HG02610 (cell line): ENCODE data around the gene BTNL3.
A peak's percentile ranks its signal among the peaks of the same experiment; 100 is the strongest.
"Not testable (repeated sequence)": the region's sequence is repeated elsewhere in the genome, so short reads cannot be mapped to it uniquely, and the experiment has no call there.

Experiments
- ATAC-seq: cut with Tn5 transposase; IDR thresholded peaks from one replicate; pipeline ENCODE4 v1.9.1; 2021; ENCODE audit warnings: mild to moderate bottlenecking, moderate library complexity; ENCODE audit not compliant: unreplicated experiment

Gene BTNL3

GRCh38 chr5:180988592-180988991, at the start of gene BTNL3:
Gene BTNL3, plus strand, starts transcription at chr5:180988846. Its CDS starts 183 bp downstream, at chr5:180989029.
- ATAC-seq: no peak

DNA sequence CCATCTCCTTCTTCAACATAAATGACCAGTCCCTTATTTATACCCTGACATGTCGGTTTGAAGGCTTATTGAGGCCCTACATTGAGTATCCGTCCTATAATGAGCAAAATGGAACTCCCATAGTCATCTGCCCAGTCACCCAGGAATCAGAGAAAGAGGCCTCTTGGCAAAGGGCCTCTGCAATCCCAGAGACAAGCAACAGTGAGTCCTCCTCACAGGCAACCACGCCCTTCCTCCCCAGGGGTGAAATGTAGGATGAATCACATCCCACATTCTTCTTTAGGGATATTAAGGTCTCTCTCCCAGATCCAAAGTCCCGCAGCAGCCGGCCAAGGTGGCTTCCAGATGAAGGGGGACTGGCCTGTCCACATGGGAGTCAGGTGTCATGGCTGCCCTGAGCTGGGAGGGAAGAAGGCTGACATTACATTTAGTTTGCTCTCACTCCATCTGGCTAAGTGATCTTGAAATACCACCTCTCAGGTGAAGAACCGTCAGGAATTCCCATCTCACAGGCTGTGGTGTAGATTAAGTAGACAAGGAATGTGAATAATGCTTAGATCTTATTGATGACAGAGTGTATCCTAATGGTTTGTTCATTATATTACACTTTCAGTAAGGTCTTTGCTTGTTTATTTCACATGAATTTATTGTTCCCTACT, 38.2 kb upstream of the BTNL3 start:
- ATAC-seq: no peak

GRCh38 chr5:180959661-180960060, 29.0 kb upstream of the BTNL3 start:
- no peak for ATAC-seq

DNA sequence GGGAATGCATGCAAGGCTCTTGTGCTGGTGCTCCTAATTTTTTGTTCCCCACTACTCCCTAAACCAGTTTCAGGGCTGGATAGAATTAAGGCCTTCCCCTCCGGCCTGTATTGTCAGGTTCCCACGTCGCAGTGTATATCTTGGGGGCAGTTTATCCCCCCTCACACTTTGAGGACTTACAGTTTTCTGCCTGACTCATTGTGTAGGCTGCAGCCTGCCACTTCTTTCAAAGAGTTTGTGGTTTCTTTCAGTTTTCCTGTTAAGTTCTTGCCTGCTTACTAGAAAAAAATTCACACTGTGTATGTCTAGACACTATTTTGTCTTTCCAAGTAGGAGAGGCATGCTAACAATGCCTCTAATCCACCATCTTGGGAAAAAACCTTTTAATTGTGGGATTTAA, 28.4 kb upstream of the BTNL3 start:
- ATAC-seq: no peak

- ATAC-seq: no peak
Observed at GRCh38 chr5:180969406-180969805, 19.2 kb upstream of the BTNL3 start.

DNA sequence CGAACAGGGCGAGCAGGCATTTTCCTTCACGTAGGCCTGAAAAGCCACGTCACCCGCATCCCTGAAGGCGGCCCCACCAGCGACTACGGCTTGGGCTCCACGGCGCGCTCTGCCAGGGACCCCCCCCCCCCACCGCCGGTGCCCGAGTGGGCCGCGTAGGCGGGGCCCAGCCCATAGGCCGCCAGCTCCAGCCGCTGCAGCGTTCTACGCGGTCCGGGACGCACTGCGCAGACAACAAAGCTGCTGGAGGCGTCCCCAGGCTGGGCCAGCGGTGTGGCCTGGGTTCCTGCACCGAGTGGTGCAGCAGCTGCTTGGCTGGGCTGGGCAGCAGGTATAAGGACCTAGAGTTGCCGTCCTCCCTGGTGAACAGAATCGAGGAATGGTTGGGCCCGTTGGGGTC, 18.3 kb upstream of the BTNL3 start:
- ATAC-seq: no peak

- ATAC-seq: no peak
Observed at GRCh38 chr5:180970875-180971274, 17.8 kb upstream of the BTNL3 start.

GRCh38 chr5:180974612-180975315, 13.9 kb upstream of the BTNL3 start:
- peak; percentile 30 for ATAC-seq

GRCh38 chr5:180975338-180975737, 13.3 kb upstream of the BTNL3 start:
- peak; percentile 95 for ATAC-seq

- no peak for ATAC-seq
Observed at GRCh38 chr5:180976518-180976917, 12.1 kb upstream of the BTNL3 start.

DNA sequence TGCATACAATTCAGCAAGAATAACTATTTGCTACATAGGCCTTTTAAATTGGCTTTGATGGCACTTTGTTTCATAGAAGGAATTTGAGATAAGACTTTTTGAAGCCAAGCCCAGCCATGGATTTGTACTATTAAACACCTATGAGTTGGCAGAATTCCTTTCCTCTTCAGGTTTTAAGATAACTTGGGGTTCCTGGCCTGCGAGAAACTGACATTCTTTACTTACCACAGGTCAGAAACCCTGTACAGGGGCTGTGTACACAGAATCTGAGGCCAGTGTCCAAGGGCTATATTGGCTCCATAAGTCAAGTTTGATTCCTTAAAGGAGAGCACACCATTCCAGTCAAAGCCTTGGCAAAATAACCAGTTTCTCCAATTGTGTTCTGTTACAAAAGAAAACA, 10.8 kb upstream of the BTNL3 start:
- no peak for ATAC-seq

DNA sequence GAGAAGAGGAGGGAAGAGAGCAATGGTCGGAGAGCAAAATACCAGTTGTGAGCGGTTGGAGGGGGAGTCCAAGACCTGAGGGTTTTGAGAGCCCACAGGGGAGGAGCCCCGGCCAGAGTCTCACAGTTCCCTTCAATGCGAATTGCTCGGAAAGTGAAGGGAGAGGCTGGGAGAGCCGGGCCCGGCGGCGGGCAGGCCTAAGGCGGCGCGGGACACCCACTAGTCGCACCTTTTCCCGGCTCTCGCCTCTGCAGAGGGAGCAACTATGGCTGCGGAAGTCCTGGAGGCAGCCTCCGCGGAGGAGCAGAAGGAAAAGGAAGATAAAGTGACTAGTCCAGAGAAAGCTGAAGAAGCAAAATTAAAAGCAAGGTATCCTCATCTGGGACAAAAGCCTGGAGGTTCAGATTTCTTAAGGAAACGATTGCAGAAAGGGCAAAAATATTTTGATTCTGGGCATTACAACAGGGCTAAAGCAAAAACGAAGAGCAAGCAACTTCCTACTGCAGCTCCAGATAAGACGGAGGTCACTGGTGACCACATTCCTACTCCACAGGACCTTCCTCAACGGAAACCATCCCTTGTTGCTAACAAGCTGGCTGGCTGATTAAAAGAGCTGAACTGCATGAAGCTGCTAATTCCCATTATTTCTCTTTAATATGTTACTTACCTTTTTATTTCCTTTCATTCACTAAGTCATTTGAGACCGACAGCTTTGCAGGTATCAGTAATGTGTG, 6.5 kb upstream of the BTNL3 start:
- ATAC-seq: no peak

- ATAC-seq: no peak
Observed at GRCh38 chr5:180988016-180988415, 630 bp upstream of the BTNL3 start.

GRCh38 chr5:180990086-180990881, 1.6 kb downstream of the BTNL3 start:
- ATAC-seq: no peak

DNA sequence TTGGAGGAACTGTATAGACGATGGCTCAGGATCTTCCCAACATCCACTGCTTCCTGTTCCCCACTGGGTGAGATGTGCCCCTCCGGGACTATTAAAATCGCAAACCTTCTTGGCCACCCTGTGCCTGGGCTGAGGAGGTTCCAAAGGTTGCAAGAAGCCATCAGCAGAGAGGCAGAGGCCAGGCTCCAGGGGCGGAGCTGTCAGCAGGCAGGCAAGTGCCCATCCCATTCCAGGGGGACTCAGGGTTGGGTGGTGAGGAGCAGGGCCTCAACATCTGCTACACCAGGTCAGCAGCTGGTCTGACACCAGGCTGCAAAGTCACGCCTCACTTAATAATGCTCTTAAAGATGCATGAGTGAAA, 2.2 kb downstream of the BTNL3 start:
- ATAC-seq: no peak

GRCh38 chr5:181001947-181002346, 13.3 kb downstream of the BTNL3 start:
- no peak for ATAC-seq

DNA sequence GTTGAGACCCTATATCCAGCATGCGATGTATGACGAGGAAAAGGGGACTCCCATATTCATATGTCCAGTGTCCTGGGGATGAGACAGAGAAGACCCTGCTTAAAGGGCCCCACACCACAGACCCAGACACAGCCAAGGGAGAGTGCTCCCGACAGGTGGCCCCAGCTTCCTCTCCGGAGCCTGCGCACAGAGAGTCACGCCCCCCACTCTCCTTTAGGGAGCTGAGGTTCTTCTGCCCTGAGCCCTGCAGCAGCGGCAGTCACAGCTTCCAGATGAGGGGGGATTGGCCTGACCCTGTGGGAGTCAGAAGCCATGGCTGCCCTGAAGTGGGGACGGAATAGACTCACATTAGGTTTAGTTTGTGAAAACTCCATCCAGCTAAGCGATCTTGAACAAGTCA, 17.1 kb downstream of the BTNL3 start:
- no peak for ATAC-seq

- no peak for ATAC-seq
Observed at GRCh38 chr5:181008136-181008535, 19.5 kb downstream of the BTNL3 start.

DNA sequence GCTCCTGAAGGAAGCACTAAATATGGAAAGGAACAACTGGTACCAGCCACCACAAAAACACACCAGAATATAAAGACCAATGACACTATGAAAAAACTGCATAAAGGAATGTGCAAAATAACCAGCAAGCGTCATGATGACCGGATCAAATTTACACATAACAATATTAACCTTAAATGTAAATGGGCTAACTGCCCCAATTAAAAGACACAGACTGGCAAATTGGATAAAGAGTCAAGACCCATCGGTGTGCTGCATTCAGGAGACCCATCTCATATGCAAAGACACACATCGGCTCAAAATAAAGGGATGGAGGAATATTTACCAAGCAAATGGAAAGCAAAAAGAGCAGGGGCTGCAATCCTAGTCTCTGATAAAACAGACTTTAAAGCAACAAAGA, 21.4 kb downstream of the BTNL3 start:
- not testable (repeated sequence) for ATAC-seq

DNA sequence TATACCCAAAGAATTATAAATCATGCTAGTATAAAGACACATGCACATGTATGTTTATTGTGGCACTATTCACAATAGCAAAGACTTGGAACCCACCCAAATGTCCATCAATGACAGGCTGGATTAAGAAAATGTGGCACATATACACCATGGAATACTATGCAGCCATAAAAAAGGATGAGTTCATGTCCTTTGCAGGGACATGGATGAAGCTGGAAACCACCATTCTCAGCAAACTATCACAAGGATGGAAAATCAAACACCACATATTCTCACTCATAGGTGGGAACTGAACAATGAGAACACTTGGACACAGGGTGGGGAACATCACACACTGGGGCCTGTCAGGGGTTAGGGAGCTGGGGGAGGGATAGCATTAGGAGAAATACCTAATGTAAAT, 26.0 kb downstream of the BTNL3 start:
- not testable (repeated sequence) for ATAC-seq

DNA sequence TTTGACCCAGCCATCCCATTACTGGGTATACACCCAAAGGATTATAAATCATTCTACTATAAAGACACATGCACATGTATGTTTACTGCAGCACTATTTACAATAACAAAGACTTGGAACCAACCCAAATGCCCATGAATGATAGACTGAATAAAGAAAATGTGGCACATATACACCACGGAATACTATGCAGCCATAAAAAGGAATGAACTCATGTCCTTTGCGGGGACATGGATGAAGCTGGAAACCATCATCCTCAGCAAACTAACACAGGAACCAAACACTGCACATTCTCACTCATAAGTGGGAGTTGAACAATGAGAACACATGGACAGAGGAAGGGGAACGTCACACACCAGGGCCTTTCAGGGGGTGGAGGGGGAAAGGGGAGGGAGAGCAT, 28.8 kb downstream of the BTNL3 start:
- not testable (repeated sequence) for ATAC-seq
